HuH-7 (cell line): ENCODE data around the gene CAPZB.
"Not testable (repeated sequence)": the region's sequence is repeated elsewhere in the genome, so short reads cannot be mapped to it uniquely, and the experiment has no call there.

Source experiments
- DNase-seq: peaks from one replicate; pipeline ENCODE4 v3.0.0; 2011; ENCODE audit warnings: low spot score

CAPZB gene

DNA sequence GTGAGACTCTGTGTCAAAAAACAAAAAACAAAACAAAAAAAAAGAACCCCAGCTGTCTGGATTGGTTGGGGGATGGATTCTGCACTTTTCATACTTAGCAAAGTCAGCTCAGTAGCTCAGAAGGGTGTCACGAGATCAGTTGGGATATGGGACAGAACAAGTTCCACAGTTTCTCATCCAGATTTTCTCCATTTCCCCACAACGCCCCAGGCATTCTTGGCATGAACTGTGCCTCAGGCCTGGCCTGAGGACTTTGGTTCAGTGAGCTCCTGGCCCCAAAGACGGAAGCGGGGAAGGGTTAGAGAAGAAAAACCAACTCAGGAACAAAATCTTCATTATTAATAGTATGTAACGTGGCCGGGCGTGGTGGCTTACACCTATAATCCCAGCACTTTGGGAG, 175.3 kb downstream of the CAPZB start:
- DNase-seq = no peak

GRCh38 chr1:19309123-19309813, 176.1 kb downstream of the CAPZB start:
- no peak for DNase-seq

DNA sequence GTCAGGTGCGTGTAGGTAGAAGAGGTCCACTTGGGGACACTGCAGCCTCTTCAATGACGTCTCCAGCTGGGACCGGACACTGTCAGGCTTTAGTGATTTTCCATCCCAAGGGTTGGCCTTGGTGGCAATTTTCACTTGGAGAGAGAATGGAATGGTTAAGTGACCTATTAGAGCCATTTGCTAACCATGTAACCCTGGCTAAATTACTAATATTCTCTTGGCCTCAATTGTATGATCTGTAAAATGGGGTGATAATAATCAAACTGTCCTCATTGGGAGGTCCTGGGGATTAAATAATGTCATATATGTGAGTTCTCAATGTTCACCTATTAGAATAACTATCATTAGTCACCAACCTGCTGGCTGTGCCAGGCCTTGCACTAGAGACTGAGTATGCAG, 176.8 kb downstream of the CAPZB start:
- DNase-seq = no peak

DNA sequence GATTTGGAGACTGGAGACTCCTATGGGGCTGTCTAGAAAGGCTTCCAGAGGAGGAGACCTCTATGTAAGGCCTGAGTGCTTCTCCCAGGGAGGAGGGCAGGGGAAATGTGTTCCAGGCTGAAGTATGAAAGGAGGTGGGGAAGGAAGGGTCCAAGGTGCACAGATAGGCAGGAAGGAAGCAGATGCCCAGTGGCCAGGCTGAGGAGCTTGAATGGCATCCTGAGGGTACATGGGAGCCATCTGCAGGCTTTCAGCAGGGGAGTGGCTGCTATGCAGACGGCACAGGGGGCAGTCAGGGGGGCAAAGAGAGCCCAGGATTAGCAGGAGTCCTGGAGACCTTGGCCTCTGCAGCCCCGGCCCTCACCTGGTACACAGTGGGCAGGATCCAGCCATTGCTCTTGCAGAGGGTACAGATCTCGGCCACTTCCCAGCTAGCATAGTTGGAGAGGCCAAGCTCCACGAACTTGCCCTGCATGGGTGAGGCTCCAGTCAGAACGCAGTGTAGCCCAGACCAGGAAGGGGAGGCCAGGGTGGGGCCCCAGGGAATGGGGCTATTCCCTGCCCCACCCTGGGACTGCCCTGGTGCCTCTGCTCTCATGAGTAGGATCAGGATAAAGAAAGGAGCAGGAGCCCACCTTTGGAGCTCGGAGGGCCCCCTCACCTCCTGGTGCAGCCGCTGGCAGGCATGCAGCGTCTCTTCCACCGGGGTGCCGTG, 177.4 kb downstream of the CAPZB start:
- no peak for DNase-seq

DNA sequence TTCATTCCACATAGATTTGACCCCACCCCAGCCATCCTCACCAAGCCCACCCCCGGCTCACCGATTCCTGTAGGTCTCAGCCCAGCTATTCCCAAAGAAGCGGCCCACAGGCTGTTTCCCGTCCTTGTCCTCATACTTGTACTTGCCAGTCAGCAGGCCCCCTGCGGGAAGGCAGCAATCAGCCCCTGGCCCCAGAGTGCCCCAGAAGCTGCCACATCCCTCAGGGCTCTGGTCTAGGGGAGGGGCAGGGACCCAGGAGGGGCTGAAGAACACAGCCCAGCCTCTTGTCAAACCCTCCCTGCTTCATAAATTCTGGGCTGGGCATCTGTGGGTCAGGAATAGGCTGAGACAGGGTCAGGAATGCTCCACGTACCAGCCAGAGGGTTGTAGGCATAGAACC, 178.4 kb downstream of the CAPZB start:
- no peak for DNase-seq

DNA sequence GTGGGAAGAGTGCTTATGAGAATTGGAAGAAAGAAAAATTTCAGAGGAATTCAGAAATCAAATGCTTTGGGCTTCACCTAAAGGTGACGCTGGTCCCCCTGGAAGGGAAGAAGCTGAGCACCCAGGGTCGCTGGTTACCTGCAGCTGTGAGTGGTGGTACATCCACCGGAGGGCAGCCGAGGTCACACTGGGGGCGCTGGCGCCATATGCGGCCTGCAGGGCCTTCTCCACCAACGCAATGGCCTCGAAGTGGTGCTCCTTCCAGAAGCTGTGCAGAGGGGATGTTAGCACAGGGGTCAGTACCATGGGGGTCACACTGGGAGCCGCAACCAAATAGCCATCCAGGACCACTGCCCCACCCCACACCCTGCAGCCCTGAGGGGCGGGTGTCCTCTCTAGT, 179.5 kb downstream of the CAPZB start:
- no peak for DNase-seq

DNA sequence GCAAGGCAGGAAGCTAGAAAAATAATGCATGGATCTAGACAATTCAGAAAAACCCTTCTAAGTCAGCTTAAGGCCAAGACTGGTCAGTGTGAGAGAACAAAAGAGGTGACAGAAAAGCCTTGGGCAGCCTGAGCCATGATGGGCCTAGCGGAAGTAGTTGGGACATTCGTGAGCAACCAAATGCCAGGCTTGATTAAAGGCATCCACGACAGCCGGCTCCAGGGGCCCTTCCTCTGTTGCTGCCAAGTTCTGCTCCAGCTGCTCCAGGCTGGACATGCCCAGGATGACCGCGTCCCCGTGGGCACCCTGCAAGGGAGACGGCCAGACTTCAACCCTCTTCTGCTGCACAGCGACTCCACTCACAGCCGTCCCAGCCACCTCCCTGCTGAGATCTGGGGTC, 181.3 kb downstream of the CAPZB start:
- not testable (repeated sequence) for DNase-seq

GRCh38 chr1:19300211-19300610, 185.1 kb downstream of the CAPZB start:
- DNase-seq = no peak

GRCh38 chr1:19294638-19295037, 190.7 kb downstream of the CAPZB start:
- DNase-seq = no peak

- DNase-seq = no peak
Observed at GRCh38 chr1:19289244-19289643, 196.1 kb downstream of the CAPZB start.
